PFSK-1 (cell line): Measurements from ENCODE around the gene C4orf36.

ENCODE experiments used
- FOXP2 ChIP-seq: optimal IDR thresholded peaks from 2 replicates; pipeline ENCODE3; 2011; ENCODE audit warnings: borderline replicate concordance, control low read depth, inconsistent platforms; ENCODE audit not compliant: insufficient read depth; ENCODE audit errors: extremely low read length, extremely low read depth
- POLR2AphosphoS5 ChIP-seq: IDR thresholded peaks from 2 replicates; pipeline ENCODE4 v1.6.1; 2012; ENCODE audit warnings: low read depth, mild to moderate bottlenecking, control low read depth, low read length, moderate library complexity
- REST ChIP-seq, 2 experiments: IDR thresholded peaks; 2 replicates each; pipeline versions ENCODE4 v1.6.1 to v1.8.0; 2011 to 2012; ENCODE audit warnings: low read depth in 2 of 2, low read length in 2 of 2, control low read depth in 1 of 2, inconsistent platforms in 1 of 2, mild to moderate bottlenecking in 1 of 2, moderate library complexity in 1 of 2; ENCODE audit not compliant: insufficient read depth in 1 of 2
- SIN3A ChIP-seq: IDR thresholded peaks from 2 replicates; pipeline ENCODE4 v1.6.1; 2012; ENCODE audit warnings: mild to moderate bottlenecking, low read length, moderate library complexity, borderline replicate concordance; ENCODE audit not compliant: insufficient read depth
- TAF1 ChIP-seq: IDR thresholded peaks from 2 replicates; pipeline ENCODE4 v1.6.1; 2012; ENCODE audit warnings: low read length, control low read depth, borderline replicate concordance; ENCODE audit not compliant: insufficient read depth

- TF ChIP-seq TAF1 (no peak), REST (IDR thresholded peaks at IDR 0.05; ENCODE audit: insufficient read depth in 1 of 2, low read depth in 2 of 2, low read length in 2 of 2) (no peak), POLR2AphosphoS5 (no peak), FOXP2 (no peak), SIN3A (no peak)
These were observed 45.3 kb downstream of the C4orf36 start for GRCh38 chr4:86846921-86847320.
